HepG2 (cell line): Measurements from ENCODE around the gene ST7L. TPM values are rescaled to one million over a fixed set of nuclear protein-coding genes. Genes with fewer than 3 reads are reported as not detected.
A peak's percentile ranks its signal among the peaks of the same experiment; 100 is the strongest.

Source experiments
- CEBPG ChIP-seq: IDR thresholded peaks from 2 replicates; pipeline ENCODE4 v1.6.1; 2016
- CENPX ChIP-seq: sonication (generic); formaldehyde crosslinking; IDR thresholded peaks from 2 replicates; pipeline ENCODE4 v1.9.0; 2021; ENCODE audit warnings: mild to moderate bottlenecking, missing genetic modification reagents, moderate library complexity
- CREB3 ChIP-seq: sonication (generic); formaldehyde crosslinking; IDR thresholded peaks from 2 replicates; pipeline ENCODE4 v1.5.0; 2020; ENCODE audit warnings: missing genetic modification reagents
- DR1 ChIP-seq: sonication (generic); formaldehyde crosslinking; IDR thresholded peaks from 2 replicates; pipeline ENCODE4 v1.8.0; 2021; ENCODE audit warnings: mild to moderate bottlenecking, missing genetic modification reagents, inconsistent platforms
- GATAD2A ChIP-seq: IDR thresholded peaks from 2 replicates; pipeline ENCODE4 v1.6.1; 2016
- MZF1 ChIP-seq: sonication (generic); formaldehyde crosslinking; IDR thresholded peaks from 2 replicates; pipeline ENCODE4 v1.8.1; 2023; ENCODE audit warnings: mild to moderate bottlenecking, missing genetic modification reagents, borderline replicate concordance
- PHF5A ChIP-seq: IDR thresholded peaks from one replicate; pipeline ENCODE4 v1.6.1; 2018; ENCODE audit warnings: low read depth, missing genetic modification reagents; ENCODE audit not compliant: unreplicated experiment
- POLR2AphosphoS2 ChIP-seq: IDR thresholded peaks from 2 replicates; pipeline ENCODE4 v1.6.1; 2011; ENCODE audit warnings: low read depth, low read length, improper control_type of control experiment
- SSRP1 ChIP-seq: IDR thresholded peaks from 2 replicates; pipeline ENCODE4 v1.6.1; 2016; ENCODE audit warnings: control low read depth
- STAT6 ChIP-seq: sonication (generic); formaldehyde crosslinking; IDR thresholded peaks from 2 replicates; pipeline ENCODE4 v1.4.0; 2020; ENCODE audit warnings: missing genetic modification reagents, mild to moderate bottlenecking, borderline replicate concordance
- THAP11 ChIP-seq: IDR thresholded peaks from 2 replicates; pipeline ENCODE4 v1.6.1; 2016; ENCODE audit warnings: missing biosample characterization, missing genetic modification reagents
- TIGD3 ChIP-seq: sonication (generic); formaldehyde crosslinking; IDR thresholded peaks from 2 replicates; pipeline ENCODE4 v1.5.1; 2020; ENCODE audit warnings: mild to moderate bottlenecking, missing genetic modification reagents, borderline replicate concordance
- UBTF ChIP-seq: sonication (generic); formaldehyde crosslinking; IDR thresholded peaks from 2 replicates; pipeline ENCODE4 v1.4.0; 2020; ENCODE audit warnings: mild to moderate bottlenecking, missing genetic modification reagents
- WIZ ChIP-seq: sonication (generic); formaldehyde crosslinking; IDR thresholded peaks from 2 replicates; pipeline ENCODE4 v1.5.1; 2020; ENCODE audit warnings: mild to moderate bottlenecking, missing genetic modification reagents
- ZBTB2 ChIP-seq: sonication (generic); formaldehyde crosslinking; IDR thresholded peaks from 2 replicates; pipeline ENCODE4 v1.8.0; 2022; ENCODE audit warnings: low read depth, missing genetic modification reagents
- ZKSCAN8 ChIP-seq: IDR thresholded peaks from 2 replicates; pipeline ENCODE4 v1.6.1; 2016; ENCODE audit warnings: borderline replicate concordance, missing genetic modification reagents, missing compliant biosample characterization
- ZMYM2 ChIP-seq: sonication (generic); formaldehyde crosslinking; IDR thresholded peaks from 2 replicates; pipeline ENCODE4 v1.8.0; 2022; ENCODE audit warnings: mild to moderate bottlenecking, missing genetic modification reagents
- ZNF136 ChIP-seq: sonication (generic); formaldehyde crosslinking; IDR thresholded peaks from 2 replicates; pipeline ENCODE4 v1.8.1; 2022; ENCODE audit warnings: low read depth, mild to moderate bottlenecking, moderate library complexity, missing genetic modification reagents
- ZNF20 ChIP-seq: sonication (generic); formaldehyde crosslinking; IDR thresholded peaks from 2 replicates; pipeline ENCODE4 v1.4.0; 2020; ENCODE audit warnings: mild to moderate bottlenecking, moderate library complexity, missing genetic modification reagents
- ZNF567 ChIP-seq: sonication (generic); formaldehyde crosslinking; IDR thresholded peaks from 2 replicates; pipeline ENCODE4 v1.8.1; 2023; ENCODE audit warnings: mild to moderate bottlenecking, missing genetic modification reagents, borderline replicate concordance
- ZNF703 ChIP-seq: sonication (generic); formaldehyde crosslinking; IDR thresholded peaks from 2 replicates; pipeline ENCODE4 v1.5.1; 2020; ENCODE audit warnings: missing genetic modification reagents, mild to moderate bottlenecking, moderate library complexity, borderline replicate concordance
- polyA plus RNA-seq, 8 experiments: library from polyadenylated mRNA; depleted of rRNA in 3 of 8; stranded (reverse) in 7 of 8; unstranded in 1 of 8; fragments of >200 nt; fragmentation: Illumina TruSeq in 4 of 8; extraction: Trizol in 4 of 8; gene quantifications; 2 replicates each; pipeline versions ENCODE4 v1.2.1 to v1.2.3, GENCODE V29; 2011 to 2016; ENCODE audit warnings: low read depth in 4 of 8, missing spikeins in 1 of 8, mixed read lengths in 1 of 8; ENCODE audit not compliant: insufficient read depth in 1 of 8
- total RNA-seq, 5 experiments: library from RNA; depleted of rRNA; stranded (reverse); fragments of >200 nt; fragmentation: Illumina TruSeq; extraction: Trizol; gene quantifications; 2 replicates each; pipeline ENCODE4 v1.2.3, GENCODE V29; 2016; ENCODE audit warnings: low read depth in 1 of 5

The ST7L gene
- total and polyA plus RNA-seq, 2 of the 13 experiments (the other 11 are each of a cell fraction or from before 2014, with no cell fraction given), result 8.6 to 19.9 TPM

GRCh38 chr1:112618721-112619517 is at the start of gene ST7L (continued):
- no peak for TF ChIP-seq TIGD3
- peak; percentile 46 for TF ChIP-seq DR1 (CRISPR knock-in tag)
- no peak for TF ChIP-seq PHF5A (CRISPR knock-in tag)
- no peak; the same call in 1 of the 2 replicates for TF ChIP-seq STAT6
- TF ChIP-seq MZF1 (CRISPR knock-in tag), result no peak
- TF ChIP-seq GATAD2A, result no peak
- no peak for TF ChIP-seq ZKSCAN8
- peak; percentile 65; the same call in 1 of the 2 replicates for TF ChIP-seq CREB3
- TF ChIP-seq ZNF703, result no peak
- no peak for TF ChIP-seq CENPX
- TF ChIP-seq SSRP1 (CRISPR knock-in tag), result no peak
- TF ChIP-seq THAP11, result peak; percentile 73
- no peak for TF ChIP-seq ZNF20 (CRISPR knock-in tag)
- no peak for TF ChIP-seq CEBPG
- no peak for TF ChIP-seq UBTF (CRISPR knock-in tag)
- no peak for TF ChIP-seq ZNF567
- TF ChIP-seq POLR2AphosphoS2, result no peak
- TF ChIP-seq ZNF136 (CRISPR knock-in tag), result no peak
- TF ChIP-seq ZMYM2, result no peak
- no peak for TF ChIP-seq WIZ
- TF ChIP-seq ZBTB2 (CRISPR knock-in tag), result no peak
